NCI-H2196 (cell line): ENCODE results near the gene AP3S1.

Source experiments
- DNase-seq: peaks from one replicate; lab custom pipeline; 2025; ENCODE audit not compliant: unreplicated experiment; lab: John Stamatoyannopoulos, UW

AP3S1 gene

DNA sequence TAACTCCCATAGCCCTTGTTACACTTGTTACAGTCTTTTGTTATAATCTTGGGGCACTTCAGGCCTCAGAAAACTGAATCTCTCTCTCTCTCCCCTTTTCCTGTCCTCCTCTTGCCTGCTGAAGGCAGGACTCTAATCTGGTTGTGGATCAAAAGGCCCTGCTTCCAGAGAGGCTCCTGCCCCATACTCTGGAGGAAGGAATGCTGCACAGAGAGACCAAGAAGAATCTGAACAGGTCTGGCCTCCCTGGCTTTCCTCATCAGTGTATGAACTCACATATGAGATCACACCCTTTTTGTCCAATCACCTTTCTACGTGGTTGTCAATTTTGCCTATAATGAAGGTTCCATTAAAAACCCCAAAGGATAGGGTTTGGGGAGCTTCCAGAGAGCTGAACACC lies 94.3 kb downstream of the AP3S1 start:
- no peak for DNase-seq

DNA sequence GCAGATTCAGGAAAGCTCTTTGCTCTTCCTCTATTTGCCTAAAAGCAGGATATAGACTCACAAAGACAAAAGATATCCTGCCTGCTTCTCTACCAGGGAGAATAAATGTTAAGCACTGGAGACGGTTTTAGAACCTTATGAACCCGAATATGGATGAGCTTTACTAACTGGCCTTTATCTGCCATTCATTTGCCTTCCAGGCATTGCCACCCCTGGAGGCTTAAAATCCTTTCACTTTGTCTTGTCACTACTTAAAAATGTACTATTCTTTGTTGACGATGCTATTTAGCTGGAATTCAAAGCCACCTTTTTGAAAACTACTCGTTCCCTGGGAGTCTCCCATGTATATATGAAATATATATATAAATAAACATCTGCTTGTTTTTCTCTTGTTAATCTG lies 97.3 kb downstream of the AP3S1 start:
- no peak for DNase-seq

GRCh38 chr5:115940080-115940810 lies 98.5 kb downstream of the AP3S1 start:
- DNase-seq: no peak

DNA sequence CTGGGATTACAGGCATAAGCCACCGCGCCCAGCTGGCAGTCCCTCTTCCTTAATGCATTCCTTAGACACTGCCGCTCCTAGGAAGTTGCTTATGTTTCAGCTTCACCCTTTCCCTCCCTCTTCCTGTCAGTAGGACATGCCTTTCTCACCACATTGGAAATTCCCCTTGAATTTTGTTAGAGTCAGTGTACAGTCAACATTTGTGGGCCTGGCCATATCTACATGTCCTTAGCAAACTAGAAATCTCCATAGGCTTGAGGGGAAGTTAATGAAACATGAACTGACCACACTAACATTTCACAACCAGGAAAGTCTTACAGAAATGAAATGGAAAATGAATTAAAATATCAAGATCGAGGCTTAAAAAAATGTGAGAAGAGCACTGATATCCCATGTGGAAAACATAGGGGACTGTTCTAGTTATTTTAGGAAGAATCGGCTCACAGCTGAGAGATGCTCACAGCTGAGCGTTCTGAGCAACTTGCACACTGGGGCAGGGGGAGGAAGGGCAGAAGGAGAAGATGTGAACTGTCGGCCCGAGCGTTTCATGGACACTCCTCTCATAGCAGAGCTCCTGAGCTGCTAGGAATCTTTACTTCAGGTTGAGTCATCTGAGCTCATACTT lies 99.4 kb downstream of the AP3S1 start:
- DNase-seq: no peak

DNA sequence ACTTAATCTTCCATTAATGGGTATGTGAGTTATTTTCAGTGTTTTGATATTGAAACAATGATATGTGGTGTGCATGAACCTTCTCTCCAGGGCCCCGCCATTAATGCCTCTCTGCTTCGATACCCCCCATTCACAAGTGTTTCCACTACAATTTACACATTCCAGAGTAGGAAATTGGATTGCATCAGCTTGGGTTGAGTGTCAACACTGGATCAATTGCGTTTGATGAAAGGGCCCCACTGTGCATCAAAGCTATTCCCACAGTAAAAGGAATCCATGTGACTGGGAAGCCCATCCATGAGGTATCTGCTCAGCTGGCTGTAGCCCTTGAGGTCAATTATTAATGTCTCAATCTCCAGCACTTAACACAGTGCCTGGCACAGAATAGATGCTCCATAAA lies 102.8 kb downstream of the AP3S1 start:
- no peak for DNase-seq

GRCh38 chr5:115946655-115947054 lies 104.9 kb downstream of the AP3S1 start:
- DNase-seq: no peak

DNA sequence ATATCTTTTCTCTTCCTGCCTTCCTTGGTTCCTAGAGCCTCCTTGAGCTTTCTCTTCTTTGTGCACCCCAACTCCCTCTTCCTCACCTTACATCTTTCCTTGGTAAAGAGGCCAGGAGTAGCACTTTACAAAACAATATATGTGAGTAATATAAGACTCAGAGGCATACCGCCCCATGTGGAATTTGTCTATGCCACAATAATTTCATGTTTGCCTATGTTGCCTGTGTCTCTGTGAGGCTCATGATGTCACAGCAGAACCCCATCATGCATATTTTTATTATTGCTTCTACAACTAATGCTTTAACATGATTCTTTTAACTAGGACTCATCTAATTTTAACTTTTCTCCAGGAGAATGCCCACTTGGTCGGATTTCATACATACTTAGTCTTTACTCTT lies 105.5 kb downstream of the AP3S1 start:
- no peak for DNase-seq

DNA sequence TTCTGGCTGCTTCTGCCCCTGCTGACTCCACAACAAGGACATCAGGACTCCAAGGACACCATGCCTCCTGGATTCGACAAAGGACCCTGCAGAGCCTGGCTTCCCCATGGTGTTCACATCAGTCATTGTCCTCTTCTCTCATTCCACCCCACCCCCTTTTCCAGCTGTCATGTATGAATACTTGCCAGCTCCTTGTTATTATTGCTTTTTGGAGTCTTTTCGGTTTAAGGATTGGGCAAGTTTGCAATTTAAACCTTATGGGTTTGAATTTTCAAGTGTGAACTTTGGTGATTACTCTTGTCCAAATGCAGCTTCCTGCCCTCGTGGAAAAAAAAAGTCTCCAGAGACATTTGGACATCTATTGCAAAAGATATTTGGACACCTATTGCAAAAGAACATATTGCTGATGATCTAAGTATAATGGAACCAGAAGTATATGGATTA lies 106.4 kb downstream of the AP3S1 start:
- no peak for DNase-seq

DNA sequence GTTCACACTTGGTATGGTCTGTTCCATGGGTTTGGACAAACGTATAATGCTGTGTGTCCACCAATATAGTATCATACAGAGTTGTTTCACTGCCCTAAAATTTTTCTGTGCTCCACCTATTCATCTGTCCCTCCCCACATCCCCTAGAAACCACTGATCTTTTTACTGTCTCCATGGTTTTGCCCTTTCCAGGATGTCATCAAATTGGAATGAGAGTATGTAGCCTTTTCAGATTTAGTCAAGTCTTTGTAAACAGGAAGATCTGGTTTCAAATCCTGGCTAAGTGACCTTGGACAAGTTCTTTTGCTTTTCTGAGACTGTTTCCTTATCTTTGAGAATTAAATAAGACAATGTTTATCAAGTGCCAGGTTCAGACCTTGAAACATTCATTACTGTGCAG lies 107.4 kb downstream of the AP3S1 start:
- no peak for DNase-seq

- DNase-seq: no peak
These were observed 110.9 kb downstream of the AP3S1 start for GRCh38 chr5:115952588-115952987.

- DNase-seq: no peak
These were observed 112.4 kb downstream of the AP3S1 start for GRCh38 chr5:115954144-115954543.

DNA sequence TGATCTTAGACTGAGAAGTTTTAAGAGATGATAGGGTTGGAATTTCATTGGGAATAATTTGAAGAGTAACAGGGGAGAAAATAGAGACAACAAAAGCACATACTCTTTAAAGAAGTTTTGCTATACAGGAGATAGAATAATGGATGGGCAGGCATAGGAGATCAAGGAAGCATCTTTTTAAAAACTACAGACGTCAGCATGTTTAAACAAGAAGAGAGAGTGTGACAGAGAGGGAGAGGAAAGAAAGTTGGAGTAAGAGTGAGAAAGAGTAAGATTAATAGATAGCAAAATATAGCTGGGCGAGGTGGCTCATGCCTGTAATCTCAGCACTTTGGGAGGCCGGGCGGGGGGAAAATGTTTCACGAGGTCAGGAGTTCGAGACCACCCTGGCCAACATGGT lies 115.2 kb downstream of the AP3S1 start:
- no peak for DNase-seq

GRCh38 chr5:115961381-115962238 lies 119.9 kb downstream of the AP3S1 start:
- no peak for DNase-seq

GRCh38 chr5:115962239-115962564 lies 120.5 kb downstream of the AP3S1 start, which contains the start of gene LVRN:
Gene LVRN, plus strand, starts transcription at chr5:115962475. Its CDS starts 143 bp downstream, at chr5:115962618.
- DNase-seq: no peak

- DNase-seq: no peak
These were observed 121.0 kb downstream of the AP3S1 start for GRCh38 chr5:115962565-115963402.

DNA sequence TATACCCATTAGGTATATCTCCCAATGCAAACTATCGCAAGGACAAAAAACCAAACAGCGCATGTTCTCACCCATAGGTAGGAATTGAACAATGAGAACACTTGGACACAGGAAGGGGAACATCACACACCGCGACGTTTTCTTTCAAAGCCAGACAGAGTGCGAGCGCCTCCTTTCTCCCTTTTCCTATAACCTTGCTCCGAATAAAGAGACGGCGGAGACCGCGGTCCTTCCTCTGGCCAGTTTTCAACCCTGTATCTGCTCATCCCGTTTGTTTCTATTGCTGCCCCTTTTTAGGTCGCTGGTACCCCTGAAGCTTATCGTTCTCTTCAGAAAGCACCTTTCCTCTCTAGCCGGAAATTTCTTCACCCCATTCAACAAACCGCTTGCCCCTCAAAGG lies 121.8 kb downstream of the AP3S1 start:
- DNase-seq: no peak
